GM18907 (cell line): ENCODE data around the gene ABHD1.
"Not testable (repeated sequence)": the region's sequence is repeated elsewhere in the genome, so short reads cannot be mapped to it uniquely, and the experiment has no call there.

Experiments
- ATAC-seq: cut with Tn5 transposase; IDR thresholded peaks from one replicate; pipeline ENCODE4 v1.9.1; 2021; ENCODE audit warnings: mild to moderate bottlenecking, moderate library complexity; ENCODE audit not compliant: unreplicated experiment

The ABHD1 gene

DNA sequence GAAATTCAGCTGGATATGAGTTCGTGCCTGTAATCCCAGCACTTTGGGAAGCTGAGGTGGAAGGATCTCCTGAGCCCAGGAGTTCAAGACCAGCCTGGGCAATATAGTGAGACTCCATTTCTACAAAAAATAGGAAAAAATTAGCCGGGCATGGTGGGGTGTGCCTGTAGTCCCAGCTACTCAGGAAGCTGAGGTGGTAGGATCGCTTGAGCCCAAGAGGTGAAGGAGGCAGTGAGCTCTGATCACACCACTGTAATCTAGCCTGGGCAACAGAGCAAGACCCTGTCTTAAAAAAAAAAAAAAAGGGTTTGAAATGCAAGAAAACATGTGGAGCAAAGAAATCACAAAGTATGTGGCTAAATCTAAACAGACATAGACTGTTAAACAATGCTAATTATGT lies 14.5 kb upstream of the ABHD1 start:
- ATAC-seq, result no peak

DNA sequence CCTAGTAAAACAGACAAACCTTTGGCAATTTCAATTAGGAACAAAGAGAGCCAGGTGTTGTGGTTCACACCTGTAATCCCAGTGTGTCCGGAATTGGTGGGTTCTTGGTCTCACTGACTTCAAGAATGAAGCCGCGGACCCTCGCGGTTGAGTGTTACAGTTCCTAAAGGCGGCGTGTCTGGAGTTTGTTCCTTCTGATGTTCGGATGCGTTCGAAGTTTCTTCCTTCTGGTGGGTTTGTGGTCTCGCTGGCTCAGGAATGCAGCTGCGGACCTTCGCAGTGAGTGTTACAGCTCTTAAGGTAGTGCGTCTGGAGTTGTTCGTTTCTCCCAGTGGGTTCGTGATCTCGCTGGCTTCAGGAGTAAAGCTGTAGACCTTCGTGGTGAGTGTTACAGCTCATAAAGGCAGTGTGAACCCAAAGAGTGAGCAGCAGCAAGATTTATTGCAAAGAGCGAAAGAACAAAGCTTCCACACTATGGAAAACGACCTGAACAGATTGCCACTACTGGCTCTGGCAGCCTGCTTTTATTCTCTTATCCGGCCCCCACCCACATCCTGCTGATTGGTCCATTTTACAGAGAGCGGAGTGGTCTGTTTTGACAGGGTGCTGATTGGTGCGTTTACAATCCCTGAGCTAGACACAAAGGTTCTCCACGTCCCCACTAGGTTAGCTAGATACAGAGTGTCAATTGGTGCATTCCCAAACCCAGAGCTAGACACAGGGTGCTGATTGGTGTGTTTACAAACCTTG lies 12.8 kb upstream of the ABHD1 start:
- ATAC-seq, result not testable (repeated sequence)

- not testable (repeated sequence) for ATAC-seq
Measured at GRCh38 chr2:27111392-27112078, 12.1 kb upstream of the ABHD1 start.

GRCh38 chr2:27115519-27115918 lies 8.1 kb upstream of the ABHD1 start:
- no peak for ATAC-seq

DNA sequence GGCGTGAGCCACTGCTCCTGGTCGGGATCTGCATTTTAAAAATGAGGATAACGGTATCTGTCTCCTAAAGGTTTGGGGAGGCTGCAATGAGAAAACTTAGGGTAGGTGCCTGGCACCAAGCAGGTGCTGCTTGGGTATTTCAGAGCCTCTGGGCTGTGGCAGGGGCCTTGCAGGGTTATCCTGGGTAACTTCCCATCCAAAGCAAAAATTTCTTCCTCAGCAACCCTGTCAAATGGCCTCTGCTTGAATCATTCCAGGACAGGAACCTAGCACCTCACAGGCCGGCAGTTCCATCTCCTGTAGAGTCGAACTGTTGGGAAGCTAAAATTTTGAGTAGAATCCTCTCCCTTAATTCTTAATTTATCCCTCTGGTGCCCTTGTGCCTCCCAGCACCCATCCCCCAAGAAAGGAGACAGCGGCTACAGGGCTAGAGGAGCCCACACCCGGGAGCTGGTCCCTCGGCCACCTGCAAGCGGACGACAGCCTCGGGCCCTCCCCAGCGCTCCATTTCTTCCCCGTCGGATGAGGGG lies 5.6 kb upstream of the ABHD1 start:
- no peak for ATAC-seq

- no peak for ATAC-seq
Measured at GRCh38 chr2:27118525-27119329, 4.9 kb upstream of the ABHD1 start, which contains the start of gene CGREF1. Gene CGREF1, minus strand, starts transcription at chr2:27119128. Its CDS starts 14,762 bp downstream, at chr2:27104366.

- not testable (repeated sequence) for ATAC-seq
Measured at GRCh38 chr2:27119330-27119670, 4.3 kb upstream of the ABHD1 start.

DNA sequence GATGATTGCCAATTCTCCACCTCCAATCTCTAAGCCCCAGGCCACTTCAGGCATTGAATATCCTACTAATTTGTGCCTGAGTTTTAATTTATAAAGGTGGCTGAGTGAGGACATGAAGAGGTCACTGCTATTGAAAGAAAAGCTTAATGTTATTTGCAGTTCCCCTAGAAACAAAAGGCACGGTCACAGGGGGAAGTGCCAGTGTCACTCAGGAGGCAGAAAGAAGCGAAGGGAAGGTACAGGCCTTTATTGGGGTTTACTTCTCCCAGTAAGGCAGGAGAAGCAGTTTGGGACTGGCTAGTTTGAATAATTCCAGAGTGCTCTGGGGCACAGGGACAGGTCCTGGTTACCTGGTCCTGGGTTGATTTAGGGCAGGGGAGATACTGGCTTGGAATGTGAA lies 1.7 kb upstream of the ABHD1 start:
- no peak for ATAC-seq

- no peak for ATAC-seq
Measured at GRCh38 chr2:27122791-27123190, 824 bp upstream of the ABHD1 start.

- no peak for ATAC-seq
Measured at GRCh38 chr2:27125104-27125503, 1.5 kb downstream of the ABHD1 start.

DNA sequence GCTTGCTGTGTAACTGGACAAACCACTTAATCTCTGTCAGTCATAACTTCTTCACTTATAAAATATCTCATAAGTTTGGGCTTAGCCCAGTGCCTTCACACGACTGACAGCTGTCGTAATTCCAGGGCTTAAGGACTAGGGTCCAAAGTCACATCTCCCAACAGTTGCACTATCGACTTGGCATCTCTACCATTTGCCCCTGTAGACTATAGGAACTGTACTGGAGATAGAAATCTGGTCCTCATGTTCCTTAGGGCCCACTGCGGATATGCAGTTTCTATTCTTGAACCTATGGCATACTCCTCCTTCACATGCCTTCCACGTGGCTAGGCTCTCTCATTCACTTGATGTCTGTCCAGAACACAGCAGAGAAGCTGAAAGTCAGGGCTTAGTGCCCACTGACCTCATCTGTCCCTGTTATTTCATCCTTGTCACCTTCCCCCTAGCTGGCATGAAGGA lies 2.7 kb downstream of the ABHD1 start:
- no peak for ATAC-seq

- ATAC-seq, result no peak
Measured at GRCh38 chr2:27127883-27128667, 4.5 kb downstream of the ABHD1 start.

DNA sequence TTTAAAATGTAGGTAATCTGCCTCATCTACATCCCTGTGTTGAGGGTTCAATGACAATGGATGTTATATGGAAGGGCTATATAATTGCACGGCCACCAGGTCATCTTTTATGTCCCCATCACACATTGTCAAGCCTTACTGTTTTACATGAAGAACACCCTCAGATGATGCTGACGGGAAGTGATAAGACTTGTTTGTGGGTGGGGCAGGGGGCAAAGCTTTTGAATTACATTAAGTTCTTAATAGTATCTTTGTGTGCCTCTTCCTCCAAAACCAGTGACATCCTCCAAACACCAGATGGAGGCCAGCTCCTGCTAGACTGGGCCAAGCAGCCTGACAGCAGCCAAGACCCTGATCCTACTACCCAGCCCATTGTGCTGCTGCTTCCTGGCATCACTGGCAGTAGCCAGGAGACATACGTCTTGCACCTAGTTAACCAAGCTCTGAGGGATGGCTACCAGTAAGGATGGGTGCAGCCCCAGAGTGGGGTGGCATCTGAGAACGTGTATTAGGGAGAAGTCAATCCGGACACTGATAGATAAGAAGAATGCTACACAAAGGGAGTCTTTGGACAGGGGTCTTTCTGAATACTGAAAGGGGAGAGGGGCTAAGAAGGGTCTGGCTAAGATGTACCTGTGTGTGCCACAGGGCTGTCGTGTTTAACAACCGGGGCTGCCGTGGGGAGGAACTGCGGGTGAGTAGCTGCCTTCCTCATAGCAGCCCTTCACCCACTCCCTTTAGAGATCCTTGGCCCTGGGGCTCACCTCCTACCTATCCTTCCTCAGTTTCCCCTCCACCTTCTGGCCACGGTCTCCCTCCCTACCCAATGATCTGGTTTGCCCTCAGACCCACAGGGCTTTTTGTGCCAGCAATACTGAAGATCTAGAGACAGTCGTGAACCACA lies 5.3 kb downstream of the ABHD1 start:
- ATAC-seq, result no peak

DNA sequence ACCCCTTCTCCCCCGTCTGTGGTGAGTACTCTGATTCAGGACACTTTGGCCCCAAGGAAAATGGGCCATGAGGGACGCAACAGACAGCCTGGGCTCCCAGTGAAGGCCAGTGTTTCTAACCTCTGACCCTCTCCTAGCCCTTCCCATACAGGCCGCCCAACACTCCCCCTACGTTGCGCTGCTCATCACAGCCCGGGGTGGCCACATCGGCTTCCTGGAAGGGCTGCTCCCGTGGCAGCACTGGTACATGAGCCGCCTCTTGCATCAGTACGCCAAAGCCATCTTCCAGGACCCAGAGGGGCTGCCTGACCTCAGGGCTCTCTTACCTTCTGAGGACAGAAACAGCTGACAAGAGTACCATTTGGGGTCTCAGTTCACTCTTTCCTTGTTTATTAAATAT lies 6.8 kb downstream of the ABHD1 start:
- ATAC-seq, result no peak

DNA sequence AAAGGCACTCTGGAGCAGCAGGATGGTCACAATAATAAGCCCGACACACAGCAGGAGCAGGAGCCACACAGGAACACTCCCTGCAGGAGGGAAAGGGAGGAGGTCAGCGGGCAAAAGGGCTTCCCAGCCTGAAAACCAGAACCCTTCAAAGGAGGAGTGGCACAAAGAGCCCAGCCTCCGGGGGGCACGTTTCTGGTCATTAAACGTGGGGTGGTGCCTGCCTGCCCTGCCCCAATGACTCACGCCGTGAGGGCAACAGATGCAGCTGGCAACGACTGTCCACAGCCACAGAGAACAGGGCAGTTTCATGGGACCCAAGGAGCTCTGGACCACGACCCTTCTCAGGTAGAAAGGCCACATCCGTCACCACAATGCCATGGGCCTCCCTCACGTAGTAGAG lies 7.8 kb downstream of the ABHD1 start:
- no peak for ATAC-seq

DNA sequence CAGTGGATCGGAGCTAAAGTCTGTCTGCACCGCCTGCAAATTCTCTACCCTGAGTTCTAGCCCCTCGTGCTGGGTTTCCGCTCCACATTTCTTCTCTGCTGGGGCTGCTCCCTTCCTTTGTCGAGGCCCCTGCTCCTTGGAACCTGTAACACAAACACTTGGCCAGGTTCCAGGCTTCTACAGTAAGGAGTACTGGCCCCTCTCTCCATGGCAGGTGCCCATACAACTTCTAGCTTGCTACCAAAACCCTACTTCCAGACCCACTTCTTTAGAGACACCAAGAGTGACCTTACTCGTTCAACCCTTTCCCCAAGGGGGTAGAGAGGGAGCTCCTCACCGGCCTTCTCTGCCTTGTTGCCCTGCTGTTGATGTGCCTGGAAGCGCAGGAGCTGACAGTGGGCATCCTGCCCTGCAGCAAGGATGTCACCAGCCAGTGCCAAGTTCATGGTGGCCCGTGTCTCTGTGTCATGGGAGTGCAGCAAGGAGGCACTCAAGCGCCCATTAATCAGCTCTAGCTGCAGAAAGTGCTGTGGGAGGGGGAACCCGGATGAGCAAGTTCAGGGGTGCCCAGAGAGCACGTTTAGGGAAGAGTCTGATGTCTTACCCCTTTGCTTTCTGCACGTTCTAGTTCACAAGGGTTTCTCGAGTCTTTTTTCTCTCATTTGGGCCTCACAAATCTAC lies 9.7 kb downstream of the ABHD1 start:
- ATAC-seq, result no peak

DNA sequence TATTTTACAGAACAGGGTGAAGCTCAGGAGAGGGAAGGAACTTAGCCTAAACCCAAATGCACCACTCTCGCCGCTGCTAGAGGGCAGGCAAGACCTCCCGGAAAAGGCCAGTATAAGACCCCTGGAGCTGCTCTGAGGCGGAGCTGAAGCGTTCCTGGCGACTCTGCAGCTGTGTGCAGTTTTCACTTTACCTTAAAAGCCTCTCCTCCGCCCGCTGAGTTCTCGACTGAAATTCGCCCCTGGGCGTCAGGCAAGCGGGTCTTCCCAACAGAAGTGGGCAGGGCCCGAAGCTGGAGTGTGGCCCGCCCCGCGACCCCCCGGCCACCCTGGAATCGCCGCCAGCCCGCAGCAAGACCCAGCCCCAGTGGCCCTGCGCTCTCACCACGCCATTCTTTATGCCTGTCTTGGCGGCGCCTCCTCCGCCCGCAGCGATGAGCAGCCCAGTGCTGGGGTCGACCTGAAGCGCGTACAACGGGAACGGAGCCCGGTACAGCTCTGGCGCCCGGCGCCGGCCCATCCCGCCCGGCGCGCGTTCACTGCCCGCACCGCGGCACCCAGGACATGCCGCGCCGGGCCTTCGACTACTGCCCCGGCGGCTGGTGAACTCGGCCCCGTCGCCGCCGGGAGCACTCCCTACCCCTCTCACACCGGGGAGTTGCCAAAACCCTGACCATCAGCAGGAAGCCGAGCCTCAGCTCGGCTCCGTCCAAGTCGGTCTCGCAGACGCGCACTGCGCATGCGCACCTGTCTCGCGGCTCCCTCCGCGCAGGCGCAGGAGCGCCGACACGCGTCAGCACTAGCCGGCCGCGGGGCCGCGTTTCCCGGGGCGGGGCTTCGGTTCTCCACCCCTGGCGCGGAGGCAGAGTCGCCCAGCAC lies 10.5 kb downstream of the ABHD1 start, which contains the start of gene PREB:
TSS of gene PREB (minus strand) at position 732 of the 876 bp plus-strand sequence. CDS start at position 517, 215 bp downstream.
- ATAC-seq, result peak; percentile 80
